Measurements from ENCODE around the gene ADRM1.

The ADRM1 gene

DNA sequence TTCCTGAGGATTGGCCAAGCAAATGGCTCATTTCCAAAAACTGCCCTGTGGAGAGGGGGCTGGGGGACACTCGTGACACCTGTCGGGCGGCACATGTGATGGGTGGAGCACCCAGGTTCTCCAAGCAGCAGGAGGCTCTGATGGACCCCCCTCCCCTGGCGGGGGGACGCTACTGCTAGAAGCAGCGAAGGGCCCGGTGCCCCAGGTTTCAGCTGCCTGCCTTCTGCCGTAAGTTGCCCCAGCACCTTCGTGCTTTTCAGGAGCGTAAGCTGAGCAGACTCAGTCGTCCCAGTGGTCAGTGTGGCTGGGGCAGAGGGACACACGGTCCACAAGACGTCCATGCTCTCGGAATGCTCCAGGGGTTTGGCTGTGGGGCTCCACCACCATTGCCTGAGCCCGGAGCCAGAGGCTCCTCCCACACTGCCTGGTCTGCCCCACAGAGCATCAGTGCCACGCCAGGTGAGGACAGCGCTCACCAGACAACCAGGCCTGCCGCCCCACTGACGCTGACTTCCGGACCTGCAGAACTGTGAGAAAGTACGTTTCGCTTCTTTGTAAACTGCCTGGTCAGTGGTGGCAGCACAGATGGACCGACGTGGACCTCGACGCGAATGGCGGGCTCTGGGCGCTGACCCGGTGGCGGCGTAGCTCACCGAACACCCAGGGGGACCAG lies 4.1 kb upstream of the ADRM1 start:
- DNase-seq: no peak

DNA sequence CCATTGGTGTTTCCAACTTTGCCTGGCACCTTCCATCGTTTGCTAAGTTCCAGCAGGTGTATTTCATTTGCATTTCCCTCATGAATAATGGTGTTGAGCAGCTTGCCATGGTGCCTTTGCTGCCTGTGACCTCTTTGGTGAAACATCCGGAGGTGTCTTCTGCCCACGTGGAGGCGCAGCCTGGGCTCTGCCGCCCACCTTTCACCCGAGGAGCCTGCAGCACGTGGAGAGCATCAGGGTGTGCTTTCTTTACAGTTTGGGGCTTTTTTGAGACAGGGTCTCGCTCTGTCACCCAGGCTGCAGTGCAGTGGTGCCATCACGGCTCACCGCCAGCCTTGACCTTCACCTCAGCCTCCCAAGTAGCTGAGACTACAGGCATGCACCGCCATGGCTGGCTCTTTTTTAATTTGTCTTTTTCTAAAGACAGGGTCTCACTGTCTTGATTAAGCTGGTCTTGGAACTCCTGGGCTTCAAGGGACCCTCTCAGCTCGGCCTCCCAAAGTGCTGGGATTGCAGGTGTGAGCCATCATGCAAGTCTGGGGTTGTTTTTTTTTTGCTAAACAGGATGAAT lies 3.0 kb upstream of the ADRM1 start:
- no peak for DNase-seq

DNA sequence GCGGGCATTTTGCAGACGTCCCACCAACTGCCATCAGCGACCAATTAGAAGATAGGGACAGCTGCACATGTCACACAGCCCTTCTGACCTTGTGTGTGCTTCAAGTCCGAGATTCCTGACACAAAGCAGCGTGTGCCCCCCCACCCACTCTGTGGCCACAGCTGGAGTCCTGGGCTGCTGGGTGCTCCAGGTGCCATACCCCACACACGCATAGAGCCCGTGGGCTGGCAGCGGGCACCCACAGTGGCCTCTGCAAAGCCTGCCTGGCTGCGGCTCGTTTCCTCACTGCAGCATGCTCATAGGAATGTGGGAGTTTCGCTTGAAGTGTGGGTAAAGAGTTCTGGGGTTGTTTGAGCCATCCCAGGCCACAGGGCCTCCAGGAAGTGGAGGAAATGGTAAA lies 2.5 kb upstream of the ADRM1 start:
- DNase-seq: no peak

DNA sequence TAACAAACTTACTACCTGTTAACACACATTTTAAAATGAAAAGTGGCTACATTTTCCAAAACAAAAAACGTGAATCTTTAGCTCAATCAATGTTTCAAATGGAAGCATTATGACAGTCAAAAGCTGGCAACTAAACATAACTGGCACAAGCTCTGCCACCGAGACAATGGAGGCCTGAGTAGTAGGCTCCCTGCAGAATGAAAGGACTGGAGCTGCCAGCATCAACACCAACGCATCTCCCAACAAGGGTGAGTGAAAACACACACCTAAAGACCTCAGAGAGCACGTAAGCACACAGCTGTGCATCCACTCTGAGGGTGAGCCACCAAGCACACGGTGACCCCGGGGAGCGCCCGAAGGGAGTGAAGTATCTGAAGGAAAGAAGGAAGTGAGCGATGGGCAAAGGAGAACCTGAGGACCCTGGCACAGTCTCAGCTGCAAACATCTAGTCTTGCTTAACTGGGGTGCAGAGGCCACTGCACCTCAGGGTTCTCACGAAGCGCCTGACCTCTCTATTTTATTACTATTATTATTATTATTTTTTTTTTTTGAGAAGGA lies 1.6 kb upstream of the ADRM1 start:
- no peak for DNase-seq

DNA sequence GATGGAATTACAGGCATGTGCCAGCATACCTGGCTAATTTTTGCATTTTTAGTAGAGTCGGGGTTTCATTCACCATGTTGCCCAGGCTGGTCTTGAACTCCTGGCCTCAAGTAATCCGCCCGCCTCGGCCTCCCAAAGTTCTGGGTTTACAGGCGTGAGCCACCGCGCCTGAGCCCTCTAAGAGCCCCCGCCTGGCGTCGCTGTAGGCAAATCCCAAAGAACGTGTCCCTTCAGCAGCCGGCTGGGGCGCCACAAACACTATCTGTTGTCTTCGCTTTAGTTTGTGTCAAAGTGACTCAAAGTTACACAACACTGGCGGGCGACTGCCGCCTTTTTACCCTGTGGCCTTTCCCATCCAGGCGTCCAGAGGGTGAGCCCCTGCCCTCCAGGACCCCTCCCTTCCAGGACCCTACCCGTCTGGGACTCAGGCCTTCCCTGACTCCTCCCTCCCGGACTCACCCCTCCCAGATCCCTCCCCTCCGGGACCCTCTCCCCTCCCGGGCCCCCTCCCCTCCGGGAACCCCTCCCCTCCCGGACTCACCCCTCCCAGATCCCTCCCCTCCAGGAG lies 940 bp upstream of the ADRM1 start:
- DNase-seq: peak; percentile 95

DNA sequence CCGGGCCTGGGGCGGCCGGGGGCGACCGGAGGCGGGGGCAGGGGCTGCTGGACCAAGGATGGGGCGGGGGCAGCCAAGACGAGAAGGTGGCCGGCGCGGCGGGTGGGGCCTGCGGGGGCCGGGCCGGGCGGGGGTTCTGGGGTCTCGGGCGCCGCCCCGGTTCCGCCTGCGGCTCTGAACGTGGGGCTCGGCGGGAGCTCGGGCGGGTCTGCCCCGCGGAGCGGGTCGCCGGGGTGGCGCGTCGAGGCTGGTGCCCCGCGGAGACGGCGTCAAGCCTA lies 204 bp downstream of the ADRM1 start:
- no peak for DNase-seq

DNA sequence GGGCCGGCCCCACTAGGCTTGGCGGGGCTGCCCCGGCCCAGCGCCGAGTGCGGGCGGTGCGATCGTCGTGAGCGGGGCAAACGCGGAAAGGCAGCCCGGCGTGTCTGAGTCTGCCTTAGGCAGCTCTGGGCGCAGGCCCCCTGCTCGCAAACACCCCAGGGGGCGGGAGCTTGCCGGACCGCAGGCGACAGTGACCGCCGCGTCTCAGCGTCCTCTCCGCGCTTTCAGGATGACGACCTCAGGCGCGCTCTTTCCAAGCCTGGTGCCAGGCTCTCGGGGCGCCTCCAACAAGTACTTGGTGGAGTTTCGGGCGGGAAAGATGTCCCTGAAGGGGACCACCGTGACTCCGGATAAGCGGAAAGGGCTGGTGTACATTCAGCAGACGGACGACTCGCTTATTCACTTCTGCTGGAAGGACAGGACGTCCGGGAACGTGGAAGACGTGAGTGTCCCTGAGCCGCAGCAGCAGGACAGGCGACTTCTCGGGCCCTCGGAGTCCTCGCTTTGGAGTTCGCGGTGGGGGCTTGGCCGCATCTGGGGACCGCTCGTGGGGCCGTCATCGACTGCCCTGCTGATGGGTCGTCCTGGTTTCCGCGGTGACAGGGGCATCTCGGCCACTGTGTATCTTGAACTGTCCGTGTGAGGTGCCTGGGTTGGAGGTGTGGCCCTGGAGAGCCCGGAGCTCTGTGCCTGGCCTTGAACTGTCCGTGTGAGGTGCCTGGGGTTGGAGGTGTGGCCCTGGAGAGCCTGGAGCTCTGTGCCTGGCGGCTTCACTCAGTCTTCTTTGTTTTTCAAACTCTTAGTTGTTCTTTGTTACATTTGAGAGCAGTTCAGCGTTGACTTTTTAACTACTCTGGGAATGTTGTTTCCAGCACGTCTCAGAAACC lies 786 bp downstream of the ADRM1 start:
- DNase-seq: peak; percentile 23

DNA sequence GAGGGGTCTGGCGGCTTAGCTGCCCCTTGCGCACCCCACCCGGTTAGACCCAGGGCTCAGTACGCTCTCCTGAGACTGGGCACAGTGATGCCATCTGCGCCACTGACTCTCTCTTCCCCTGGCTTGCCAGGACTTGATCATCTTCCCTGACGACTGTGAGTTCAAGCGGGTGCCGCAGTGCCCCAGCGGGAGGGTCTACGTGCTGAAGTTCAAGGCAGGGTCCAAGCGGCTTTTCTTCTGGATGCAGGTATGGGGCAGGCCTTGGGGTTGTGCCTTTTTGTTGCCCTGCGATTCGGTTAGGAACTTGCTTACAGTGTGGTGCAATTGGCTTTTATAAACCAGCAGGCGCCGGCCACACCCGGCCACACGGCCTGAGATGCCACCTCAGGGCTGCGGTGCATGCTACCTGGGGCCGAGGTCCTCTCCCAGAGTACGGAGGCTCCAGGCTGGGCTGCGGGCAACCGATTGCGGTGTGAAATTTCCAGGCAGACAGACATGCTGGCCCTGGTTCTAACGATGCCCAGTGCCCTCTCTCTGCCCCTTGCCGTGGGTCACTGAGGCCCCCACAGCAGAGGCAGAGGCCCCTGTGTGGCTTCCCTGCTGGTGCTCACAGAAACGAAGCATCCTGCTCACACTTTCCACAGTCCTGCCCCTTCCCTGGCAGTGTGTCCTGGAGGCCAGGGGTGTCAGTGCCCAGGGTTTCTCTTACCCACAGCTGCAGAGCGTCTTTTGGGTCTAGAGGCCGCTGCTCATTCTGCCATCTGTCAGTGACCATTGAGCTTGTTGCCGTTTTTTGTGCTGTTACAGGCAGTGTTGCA lies 1.7 kb downstream of the ADRM1 start:
- no peak for DNase-seq

DNA sequence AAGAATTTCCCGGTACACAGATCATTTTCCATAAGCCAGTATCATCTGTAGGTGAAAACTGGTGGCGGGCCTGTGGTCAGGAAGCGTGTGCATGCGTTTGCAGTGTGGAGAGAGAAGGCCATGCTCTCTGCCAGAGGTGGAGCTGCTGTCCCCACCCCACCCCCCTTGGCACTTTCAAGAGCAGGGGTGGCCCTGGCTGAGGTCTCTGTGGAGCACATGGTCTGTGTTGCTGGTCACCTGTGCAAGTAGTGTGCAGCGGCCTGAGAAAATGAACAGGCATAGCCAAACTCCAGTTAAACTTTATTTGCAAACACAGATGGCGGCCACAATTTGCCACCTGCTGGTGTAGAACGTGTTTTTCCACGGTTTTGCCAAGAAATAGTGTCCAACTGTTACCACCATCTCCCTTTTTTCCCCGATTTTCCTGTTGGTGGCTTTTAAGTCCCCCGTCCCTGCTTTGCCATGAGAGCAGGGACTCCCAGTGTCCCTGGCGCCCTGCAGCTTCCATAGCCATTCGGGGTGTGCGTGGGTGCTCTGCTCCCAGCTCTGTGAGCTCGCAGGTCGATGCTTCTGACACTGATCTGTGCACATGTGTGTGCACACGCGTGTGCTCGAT lies 2.5 kb downstream of the ADRM1 start:
- no peak for DNase-seq

DNA sequence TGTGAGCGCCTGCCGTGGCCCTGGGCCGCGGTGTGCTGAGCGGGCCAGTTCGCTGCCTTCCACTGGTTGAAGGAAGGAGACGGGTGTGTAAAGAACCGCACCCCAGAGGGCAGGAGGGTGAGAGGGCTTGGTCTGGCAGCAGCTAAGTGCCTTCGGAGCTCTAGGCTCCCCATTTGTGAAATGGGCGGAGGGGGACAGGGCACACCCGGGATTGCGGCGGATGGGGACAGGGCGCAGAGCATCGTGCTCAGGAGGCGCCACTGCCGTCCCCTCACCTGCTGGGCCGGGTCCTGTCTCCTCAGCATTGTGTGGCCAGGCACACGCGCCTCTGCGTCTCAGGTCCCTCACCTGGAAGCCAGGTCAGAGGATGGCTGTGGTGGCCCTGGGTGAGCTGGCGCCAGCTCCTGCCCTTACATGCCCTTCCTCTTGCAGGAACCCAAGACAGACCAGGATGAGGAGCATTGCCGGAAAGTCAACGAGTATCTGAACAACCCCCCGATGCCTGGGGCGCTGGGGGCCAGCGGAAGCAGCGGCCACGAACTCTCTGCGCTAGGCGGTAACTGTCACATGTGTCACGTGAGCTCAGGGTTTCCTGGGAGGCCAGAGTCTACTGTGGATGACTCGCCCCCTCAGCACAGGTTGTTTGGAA lies 3.1 kb downstream of the ADRM1 start:
- DNase-seq: no peak

DNA sequence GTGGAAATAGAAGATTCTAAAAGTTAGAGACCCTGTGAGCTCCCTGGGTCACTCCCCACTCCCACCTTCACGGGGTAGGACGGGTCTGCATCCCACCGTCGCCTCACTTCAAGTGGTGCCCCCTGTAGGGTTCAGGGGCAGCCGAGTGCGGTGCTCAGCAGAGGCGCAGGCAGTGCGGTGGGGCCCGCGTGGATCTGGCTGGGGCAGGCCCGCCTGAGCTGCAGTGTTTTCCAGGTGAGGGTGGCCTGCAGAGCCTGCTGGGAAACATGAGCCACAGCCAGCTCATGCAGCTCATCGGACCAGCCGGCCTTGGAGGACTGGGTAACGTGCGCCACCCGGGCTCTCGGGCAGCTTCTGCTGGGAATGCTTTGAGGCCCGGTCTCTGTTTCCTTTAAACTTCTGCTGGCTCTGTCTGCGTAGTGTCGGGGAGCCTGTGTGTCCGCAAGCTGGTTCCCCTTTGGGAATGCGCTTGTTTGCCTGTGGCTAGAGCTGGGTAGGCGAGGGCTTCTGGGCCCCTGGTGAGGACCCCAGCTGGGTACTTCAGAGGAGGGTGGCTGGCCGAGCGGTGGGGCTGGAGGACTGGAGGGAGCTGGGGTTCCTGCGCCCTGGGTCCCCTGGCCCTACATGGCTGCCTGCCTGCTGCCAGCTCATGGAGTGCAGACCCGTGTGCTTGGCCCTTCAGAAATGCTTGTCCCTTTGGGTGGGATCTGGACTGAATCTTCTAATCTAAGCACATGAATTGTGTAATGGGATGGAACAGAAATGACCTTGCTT lies 3.8 kb downstream of the ADRM1 start:
- no peak for DNase-seq

DNA sequence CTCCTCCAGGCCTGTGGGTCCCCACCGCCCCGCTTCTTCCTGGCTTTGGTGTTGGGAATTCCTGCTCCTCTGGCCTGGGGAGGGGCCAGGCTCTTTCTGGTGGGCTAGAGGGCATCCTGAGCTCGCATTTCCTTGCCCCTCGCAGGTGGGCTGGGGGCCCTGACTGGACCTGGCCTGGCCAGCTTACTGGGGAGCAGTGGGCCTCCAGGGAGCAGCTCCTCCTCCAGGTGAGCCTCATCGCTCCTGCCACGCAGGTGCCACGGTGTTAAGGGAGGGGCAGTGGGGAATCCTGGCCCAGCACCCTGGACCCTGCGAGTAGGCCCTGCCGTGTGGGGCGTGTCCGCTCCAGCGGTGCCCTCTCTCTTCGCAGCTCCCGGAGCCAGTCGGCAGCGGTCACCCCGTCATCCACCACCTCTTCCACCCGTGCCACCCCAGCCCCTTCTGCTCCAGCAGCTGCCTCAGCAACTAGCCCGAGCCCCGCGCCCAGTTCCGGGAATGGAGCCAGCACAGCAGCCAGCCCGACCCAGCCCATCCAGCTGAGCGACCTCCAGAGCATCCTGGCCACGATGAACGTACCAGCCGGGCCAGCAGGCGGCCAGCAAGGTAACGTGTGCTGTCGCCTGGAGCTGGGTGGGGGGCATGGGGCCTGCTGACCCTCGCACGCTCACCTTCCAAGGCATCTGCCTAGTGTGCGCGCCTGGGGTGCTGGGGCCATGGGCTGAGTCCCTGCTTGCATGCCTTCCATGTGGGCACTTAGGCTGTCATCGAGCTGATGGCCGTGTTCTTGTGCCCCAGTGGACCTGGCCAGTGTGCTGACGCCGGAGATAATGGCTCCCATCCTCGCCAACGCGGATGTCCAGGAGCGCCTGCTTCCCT lies 4.7 kb downstream of the ADRM1 start:
- no peak for DNase-seq

DNA sequence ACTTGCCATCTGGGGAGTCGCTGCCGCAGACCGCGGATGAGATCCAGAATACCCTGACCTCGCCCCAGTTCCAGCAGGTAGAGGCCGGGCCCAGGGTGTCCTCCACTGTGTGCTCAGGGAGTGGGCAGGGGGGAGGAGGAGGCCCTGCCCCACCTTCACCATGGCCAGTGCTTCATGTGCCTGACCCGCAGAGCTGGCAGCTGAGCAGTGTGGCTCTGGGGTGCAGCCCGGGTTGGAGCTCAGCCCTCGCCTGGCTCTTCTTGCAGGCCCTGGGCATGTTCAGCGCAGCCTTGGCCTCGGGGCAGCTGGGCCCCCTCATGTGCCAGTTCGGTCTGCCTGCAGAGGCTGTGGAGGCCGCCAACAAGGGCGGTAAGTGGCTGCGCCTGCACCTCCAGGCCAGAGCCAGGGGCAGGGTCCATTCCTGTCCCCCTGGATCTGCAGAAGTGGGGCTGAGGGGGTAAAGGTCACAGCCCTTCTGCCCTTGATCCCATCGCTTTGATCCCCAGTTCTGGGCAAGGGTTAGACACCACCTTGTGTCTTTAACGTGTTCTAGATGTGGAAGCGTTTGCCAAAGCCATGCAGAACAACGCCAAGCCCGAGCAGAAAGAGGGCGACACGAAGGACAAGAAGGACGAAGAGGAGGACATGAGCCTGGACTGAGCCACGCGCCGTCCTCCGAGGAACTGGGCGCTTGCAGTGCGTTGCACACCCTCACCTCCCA lies 5.5 kb downstream of the ADRM1 start:
- DNase-seq: no peak

DNA sequence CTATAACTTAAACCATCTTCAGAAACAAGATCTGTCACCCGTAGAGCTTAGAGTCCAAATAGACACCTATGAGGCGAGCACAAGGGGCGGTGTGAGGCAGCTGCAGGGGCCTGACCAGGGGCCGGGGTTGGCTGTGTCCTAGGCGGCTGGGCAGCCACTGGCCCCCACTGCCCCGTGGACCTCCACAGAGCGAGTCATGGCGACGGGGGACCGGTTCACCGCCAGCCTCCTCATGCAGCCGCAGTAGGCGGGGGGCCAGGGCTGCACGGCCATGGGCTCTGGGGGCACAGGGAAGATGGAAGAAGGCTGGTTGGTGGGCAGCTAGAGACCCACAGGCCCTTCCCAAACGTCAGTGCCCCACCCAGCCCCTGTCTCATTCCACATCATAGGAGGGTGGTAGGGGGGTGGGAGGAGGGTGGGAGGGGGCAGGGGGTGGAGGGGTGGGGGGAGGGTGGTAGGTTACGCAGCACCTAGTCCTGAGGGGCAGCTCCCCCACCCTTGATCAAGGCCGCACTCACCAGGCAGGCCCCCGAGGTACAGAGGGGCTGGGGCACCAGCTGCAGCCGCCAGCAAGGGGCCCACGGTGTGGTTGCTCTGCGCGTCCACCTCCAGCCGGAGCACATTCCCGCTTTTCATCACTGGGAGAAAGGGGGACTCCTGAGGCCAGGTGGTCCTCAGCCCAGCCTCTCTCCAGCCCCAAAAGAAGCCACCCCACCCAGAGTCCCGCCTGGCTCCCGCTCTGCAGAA lies 6.6 kb downstream of the ADRM1 start:
- DNase-seq: no peak

DNA sequence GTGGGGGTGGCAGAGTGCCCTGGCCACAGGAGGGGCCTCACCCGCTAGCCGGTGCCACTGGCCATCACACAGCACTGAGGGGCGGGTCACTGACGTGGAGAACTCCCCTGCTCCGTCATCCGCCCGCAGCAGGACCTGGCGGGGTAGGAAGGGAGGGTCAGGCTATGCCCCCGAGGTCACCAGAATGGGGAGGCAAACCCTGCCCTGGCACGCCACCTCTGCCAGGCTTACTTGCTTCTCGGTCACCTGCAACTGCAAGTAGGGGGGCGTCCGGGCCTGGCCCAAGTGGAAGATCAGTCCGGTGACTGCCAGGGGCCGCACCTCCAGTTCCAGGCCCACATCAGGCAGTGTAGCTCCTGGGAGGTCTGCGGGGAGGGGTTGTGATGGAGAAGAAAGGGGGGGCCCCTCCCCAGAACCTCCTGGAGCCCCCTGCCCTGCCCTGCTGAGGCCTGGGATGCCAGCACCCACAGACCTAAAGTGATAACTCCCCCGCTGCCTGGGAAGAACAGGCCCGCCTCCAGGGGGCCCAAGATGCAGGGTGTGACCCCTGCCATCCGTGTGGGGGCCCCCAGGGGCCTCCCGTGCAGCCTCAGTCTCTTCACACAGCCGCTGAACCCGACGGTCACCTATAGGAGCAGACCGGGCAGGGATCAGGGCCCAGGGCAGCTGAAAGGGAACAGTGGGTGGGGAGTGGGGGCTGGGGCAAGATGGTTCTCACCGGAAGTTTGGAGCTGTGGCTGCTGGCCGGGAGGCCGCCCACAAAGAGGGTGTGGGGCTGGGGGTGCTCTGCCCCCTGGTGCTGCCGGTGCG lies 7.4 kb downstream of the ADRM1 start:
- no peak for DNase-seq

DNA sequence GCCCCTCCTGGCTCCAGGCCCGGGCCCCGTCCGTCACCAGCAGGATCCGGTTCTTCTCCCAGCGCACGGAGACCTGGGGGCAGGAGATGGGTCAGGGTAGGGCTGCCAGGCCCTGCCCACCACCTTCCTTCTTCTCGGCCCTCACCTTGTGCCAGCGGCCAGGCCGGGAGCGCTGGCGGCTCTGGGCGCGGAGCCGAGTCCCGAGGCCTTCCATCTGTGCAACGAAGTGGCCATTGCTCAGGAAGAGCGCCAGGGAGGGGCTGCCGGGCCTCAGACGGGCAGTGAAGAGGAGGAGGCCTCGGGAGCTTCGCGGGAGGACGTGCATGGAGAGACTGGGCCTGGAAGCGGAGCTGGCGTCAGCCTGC lies 7.9 kb downstream of the ADRM1 start:
- DNase-seq: no peak

DNA sequence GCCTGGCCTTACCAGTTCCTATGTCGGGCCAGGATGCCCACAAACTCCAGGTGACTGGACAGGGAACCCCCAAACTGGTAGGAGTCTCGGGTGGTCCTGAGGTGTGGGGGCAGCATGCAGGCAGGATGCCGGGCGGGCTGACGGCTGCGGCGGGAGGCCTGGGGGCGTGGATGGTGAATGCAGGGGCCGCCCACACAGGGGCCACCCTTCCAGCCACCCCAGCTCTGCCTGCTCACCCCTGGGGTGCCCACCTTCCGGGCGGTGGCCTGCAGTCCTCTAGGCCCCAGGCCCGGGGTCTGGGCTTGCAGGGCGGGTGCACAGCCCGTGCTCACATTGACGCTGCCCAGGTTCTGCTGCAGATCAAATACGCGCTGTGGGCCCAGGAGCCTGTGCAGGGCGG lies 8.4 kb downstream of the ADRM1 start:
- no peak for DNase-seq
